H1 (cell line): ENCODE data around the gene OR10V1.

Experiments
- ATF2 ChIP-seq: IDR thresholded peaks from 2 replicates; pipeline ENCODE4 v1.6.1; 2012; ENCODE audit warnings: low read length, inconsistent platforms
- CBX8 ChIP-seq: fragments of 300-800, 300-1000 bp; sonication (generic); IDR thresholded peaks from 2 replicates; pipeline ENCODE4 v1.7.1; 2016; ENCODE audit warnings: low read depth, low read length, borderline replicate concordance
- CTCF ChIP-seq, 3 experiments: IDR thresholded peaks; 1 replicate in 2 of 3; 2 replicates in 1 of 3; pipeline versions ENCODE4 v1.5.1 to v1.6.1; 2011; ENCODE audit warnings: low read length in 3 of 3, mild to moderate bottlenecking in 3 of 3, inconsistent platforms in 2 of 3, low read depth in 1 of 3, moderate library complexity in 1 of 3; ENCODE audit not compliant: insufficient read depth in 1 of 3; ENCODE audit errors: control extremely low read depth in 1 of 3
- E2F6 ChIP-seq: IDR thresholded peaks from 2 replicates; pipeline ENCODE4 v1.6.1; 2012; ENCODE audit warnings: inconsistent platforms
- POLR2A ChIP-seq, 2 experiments: IDR thresholded peaks; 1 replicate in 1 of 2; 2 replicates in 1 of 2; pipeline ENCODE4 v1.6.1; 2011; ENCODE audit warnings: low read depth in 2 of 2, low read length in 2 of 2, mild to moderate bottlenecking in 2 of 2; ENCODE audit errors: control extremely low read depth in 1 of 2
- TEAD4 ChIP-seq: IDR thresholded peaks from 2 replicates; pipeline ENCODE4 v1.6.1; 2012; ENCODE audit warnings: low read depth, low read length, inconsistent platforms, mixed read lengths
- ZNF274 ChIP-seq: IDR thresholded peaks from 2 replicates; pipeline ENCODE4 v1.7.0; 2012; ENCODE audit warnings: low read length, borderline replicate concordance; ENCODE audit errors: extremely low read depth

- no peak for TF ChIP-seq CTCF (IDR thresholded peaks at IDR 0.05; ENCODE audit: control extremely low read depth in 1 of 3, insufficient read depth in 1 of 3, low read depth in 1 of 3, low read length in 3 of 3)
- TF ChIP-seq POLR2A (IDR thresholded peaks at IDR 0.05; ENCODE audit: control extremely low read depth in 1 of 2, low read depth in 2 of 2, low read length in 2 of 2): no peak
- TF ChIP-seq E2F6: no peak
- TF ChIP-seq CBX8: no peak
- no peak for TF ChIP-seq ZNF274
- no peak for TF ChIP-seq TEAD4
- no peak for TF ChIP-seq ATF2
Measured at GRCh38 chr11:59730896-59731565, 17.4 kb upstream of the OR10V1 start.
